HG03175 (cell line): ENCODE data around the gene PKNOX1.
A peak's percentile ranks its signal among the peaks of the same experiment; 100 is the strongest.
"Not testable (repeated sequence)": the region's sequence is repeated elsewhere in the genome, so short reads cannot be mapped to it uniquely, and the experiment has no call there.

ENCODE experiments used
- ATAC-seq: cut with Tn5 transposase; IDR thresholded peaks from one replicate; pipeline ENCODE4 v1.9.1; 2021; ENCODE audit warnings: mild to moderate bottlenecking, moderate library complexity; ENCODE audit not compliant: unreplicated experiment

Gene PKNOX1

DNA sequence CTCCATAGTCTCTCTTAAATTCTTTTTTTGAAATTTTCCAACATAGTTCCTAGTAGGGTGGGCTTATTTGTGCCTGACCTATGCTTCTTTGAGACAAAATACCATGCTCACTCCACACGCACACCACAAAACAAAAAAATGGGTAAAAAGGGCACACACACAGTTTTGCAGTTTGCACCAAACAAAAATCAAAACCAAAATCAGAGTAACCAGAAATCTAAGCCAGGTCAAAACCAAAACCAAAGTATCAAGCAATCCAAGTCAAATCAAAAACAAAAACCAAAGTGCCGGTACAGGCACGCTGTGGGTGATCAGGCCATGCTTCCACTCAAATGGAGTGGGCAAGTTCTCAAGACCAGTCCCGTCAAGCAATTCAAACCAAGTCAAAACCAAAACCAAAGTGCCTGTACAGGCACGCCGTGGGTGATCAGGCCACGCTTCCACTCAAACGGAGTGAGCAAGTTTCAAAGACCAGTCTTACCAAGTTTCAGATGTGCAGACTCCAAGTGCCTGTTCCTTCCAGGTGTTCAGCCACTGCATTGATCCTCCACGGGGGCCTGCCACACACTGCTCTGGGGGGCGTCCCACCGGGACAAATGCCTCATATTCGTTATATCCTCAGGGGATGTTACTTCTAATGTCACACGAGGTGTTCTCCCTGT lies 25.1 kb upstream of the PKNOX1 start:
- ATAC-seq: not testable (repeated sequence)

DNA sequence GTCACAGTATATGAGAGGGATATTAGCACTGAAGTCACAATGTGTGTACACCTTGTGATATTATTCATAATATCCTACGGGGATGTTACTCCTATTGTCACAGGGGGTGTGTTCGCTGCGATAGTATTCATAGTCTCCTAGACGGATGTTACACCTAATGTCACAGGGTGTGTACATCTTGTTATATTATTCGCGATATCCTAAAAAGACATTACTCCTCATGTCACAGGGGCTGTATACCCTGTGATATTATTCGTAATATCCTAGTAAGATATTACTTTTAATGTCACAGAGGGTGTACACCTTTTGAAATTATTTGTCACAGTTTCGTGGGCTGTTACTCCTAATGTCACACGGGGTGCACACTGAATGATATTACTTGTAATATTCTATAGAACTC lies 23.2 kb upstream of the PKNOX1 start:
- not testable (repeated sequence) for ATAC-seq

DNA sequence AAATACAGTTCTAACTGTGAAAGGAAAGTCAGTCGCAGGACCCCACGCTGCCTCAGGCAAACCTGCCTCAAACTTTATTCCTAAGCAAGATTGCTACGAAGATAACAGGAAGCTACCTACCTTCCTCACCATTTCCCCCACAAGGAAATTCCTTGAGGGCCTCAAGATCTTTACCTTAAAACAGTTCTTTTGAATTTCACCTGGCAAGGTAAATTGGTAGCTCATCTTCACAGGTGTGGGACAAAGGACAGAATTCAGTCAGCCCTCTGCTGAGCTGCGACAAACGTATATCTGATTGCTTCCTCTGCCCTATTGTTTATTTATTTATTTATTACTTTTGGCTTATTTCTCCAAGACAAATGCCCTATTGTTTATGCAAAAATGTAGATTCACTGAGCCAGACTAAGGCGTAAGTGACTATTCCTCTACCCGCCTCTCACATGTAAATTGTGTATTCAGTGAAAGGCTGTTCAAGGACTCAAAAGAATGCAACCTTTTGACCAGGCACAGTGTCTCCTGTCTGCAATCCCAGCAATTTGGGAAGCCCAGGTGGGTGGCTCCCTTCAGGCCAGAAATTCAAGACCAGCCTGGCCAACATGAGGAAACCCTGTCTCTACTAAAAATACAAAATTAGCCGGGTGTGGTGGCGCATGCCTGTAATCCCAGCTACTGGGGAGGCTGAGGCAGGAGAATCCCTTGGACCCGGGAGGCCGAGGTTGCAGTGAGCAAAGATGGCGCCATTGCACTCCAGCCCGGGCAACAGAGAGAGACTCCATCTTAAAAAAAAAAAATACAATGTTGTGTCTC lies 17.3 kb upstream of the PKNOX1 start:
- ATAC-seq: no peak

DNA sequence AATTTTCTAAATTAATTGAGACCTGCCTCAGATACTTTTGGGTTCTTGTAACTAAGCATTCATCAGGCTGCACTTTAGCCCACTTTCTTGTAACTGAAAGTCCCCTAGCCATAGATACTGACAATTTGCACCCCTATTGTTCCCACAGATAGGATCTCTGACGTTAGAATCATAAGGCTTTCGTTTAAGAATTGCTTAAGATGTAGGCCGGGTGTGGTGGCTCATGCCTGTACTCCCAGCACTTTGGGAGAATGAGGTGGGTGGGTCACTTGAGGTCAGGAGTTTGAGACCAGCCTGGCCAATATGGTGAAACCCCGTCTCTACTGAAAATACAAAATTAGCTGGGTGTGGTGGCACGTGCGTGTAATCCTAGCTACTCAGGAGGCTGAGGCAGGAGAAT lies 16.2 kb upstream of the PKNOX1 start:
- ATAC-seq: not testable (repeated sequence)

DNA sequence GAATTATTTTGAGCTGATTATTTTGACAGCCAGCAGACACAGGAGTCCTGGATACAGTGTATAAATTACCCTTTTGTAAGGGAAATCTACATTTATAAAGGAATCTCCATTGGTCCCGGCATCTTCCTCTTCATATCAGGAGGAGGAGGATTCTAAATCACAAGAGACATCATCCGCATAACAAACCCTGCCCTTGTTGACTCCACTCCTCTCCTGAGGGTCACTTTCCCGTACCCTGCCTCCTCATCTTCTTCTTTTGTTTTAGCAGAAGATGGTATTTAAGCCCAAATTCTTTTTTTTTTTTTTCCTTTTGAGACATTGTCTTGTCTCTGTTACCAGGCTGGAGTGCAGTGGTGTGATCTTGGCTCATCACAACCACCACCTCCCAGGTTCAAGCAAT lies 14.6 kb upstream of the PKNOX1 start:
- ATAC-seq: no peak

DNA sequence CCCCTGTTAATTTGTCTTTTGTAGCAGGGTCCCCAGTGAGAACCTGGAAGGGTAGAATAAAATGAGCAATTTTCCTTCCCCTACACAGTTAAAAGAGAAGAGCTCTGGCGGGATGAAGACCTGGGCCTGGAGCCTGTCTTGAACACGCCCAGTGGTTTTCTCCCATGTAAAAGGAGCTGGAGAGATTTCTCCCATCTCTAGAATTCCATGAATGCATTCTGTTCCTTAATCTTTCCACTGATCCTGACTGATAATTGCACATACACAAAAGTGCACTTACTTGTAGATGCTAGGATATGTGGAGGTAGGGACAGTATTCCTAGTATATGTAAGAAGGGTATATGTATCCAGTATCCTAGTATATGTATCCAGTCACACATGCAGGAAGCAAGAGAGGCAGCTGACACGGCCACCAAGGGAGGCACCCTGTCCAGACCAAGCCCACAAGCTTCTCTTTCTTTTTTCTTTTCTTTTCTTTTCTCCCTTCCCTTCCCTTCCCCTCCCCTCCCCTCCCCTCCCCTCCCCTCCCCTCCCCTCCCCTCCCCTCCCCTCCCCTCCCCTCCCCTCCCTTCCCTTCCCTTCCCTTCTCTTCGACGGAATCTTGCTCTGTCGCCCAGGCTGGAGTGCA lies 11.9 kb upstream of the PKNOX1 start:
- no peak for ATAC-seq

DNA sequence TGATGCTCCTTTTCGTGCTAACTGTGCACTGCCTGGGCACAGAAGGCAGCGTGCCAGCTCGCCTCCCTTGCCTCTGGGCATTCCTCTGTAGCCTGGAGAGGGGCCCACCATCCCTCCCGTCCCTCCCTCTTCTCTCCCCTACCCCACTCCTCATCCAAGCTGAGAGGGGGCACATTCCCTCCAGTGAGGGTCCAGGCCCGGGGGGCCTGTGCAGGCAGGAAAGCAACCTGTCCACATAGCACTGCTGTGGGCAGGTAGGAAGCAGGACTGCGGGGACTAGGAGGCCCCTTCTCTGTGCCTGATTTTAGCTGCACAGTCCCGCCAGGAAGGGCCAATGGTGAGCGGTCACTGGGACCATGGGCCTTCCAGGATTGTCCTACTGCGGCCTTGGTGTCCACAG lies 10.3 kb upstream of the PKNOX1 start:
- ATAC-seq: no peak

DNA sequence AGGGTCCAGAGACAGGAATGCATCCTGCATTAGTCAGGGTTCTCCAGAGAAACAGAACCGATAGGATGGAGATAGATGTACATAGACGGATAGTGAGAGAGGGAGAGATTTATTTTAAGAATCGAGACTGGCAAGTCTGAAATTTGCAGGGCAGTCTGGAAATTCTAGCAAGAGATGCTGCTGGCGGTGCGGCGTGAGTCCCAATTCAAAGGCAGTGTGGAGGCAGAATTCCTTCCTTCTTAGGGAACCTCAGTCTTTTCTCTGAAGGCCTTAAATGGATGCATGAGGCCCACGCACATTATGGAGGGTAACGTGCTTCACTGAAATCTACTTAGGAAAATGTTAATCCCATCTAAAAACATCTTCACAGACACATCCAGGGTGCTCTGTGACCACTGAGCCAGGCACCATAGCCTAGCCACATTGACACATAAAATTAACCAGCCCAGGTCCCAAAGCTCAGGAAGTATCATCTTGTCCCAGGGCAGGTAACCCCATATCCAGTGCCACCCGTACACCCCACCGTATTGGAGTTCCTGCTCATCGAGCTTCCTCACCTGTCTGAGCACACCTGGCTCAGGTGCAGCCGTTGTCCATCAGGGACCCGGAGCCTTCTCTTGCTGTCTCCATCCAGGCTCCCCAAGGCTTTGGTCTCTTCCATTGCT lies 9.7 kb upstream of the PKNOX1 start:
- no peak for ATAC-seq

DNA sequence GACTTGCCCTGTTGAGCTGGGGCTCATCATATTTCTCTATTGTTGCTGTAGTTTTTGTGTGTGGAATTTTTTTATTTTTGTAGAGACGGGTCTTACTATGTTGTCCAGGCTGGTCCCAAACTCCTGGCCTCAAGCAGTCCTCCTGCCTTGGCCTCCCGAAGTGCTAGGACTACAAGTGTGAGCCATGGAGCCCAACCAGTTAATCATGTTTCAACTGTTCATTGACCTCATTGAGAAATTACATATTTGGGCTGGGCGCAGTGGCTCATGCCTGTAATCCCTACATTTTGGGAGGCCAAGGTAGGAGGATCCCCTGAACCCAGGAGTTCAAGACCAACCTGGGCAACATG lies 9.2 kb upstream of the PKNOX1 start:
- ATAC-seq: no peak

DNA sequence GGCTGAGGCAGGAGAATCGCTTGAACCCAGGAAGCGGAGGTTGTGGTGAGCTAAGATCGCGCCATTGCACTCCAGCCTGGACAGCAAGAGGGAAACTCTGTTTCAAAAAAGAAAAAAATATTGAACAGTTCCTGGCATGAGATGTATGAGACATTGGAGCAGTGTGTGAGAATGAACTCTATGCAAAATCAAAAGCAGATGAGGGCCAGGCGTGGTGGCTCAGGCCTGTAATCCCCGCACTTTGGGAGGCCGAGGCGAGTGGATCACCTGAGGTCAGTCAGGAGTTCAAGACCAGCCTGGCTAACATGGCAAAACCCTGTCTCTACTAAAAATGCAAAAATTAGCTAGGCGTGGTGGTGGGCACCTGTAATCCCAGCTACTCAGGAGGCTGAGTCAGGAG lies 6.7 kb upstream of the PKNOX1 start:
- ATAC-seq: not testable (repeated sequence)

DNA sequence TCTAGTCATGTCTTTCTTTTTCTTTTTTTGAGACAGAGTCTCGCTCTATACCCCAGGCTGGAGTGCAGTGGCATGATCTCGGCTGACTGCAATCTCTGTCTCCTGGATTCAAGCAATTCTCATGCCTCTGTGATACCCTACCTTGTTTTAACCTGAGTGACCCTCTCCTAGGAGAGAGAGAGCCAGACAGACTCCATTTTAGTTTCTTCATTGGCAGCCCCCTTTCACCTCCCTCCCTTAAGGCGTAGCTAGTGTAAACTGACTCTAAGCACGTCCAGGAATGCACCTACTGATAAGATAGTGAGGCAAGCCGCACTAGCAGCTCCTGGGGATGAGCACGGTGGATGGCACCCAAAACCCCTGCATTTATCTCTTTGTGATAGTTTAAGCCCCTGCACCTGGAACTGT lies 5.2 kb upstream of the PKNOX1 start:
- no peak for ATAC-seq

DNA sequence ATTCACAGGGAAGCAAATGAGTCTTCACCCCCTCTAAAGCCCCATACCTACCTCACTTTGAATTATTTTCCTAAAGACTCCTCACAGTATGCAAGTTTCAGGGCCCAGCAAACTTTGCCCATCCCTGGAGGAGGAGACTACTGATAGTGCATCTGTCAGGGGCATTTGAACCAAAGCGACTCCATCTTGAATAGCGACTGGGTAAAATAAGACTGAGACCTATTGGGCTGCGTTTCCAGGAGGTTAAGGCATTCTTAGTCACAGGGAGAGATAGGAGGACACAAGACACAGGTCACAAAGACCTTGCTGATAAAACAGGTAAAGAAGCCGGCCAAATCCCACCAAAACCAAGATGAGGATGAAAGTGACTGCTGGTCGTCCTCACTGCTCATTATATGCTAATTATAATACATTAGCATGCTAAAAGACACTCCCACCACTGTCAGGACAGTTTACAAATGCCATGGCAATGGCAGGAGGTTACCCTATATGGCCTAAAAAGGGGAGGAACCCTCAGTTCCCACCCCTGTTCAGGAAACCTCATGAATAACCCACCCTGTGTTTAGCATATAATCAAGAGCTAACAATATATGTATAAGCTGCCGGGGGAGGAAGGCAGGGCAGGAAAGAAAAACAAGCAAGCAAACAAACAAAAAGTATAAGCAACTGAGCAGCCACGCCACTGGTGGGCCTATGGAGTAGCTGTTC lies 3.3 kb upstream of the PKNOX1 start:
- no peak for ATAC-seq

DNA sequence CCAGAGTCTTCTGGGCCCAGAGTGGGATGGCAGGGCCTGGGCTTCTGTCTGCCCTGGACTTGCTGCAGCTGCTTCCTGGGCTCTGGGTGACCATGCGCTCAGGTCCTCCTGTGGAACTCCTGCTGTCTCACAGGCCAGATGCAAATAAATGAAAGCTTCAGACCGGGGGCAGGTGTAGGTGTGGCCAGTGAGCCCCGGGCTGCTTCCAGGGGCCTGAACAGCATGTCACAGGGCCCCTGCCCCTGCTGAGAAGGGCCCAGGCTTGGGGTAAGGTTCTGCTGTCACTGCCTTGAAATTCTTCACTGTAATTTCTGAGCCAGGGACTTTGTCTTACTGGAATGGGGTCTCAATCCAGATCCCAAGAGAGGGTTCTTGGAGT lies 2.5 kb upstream of the PKNOX1 start:
- ATAC-seq: no peak

DNA sequence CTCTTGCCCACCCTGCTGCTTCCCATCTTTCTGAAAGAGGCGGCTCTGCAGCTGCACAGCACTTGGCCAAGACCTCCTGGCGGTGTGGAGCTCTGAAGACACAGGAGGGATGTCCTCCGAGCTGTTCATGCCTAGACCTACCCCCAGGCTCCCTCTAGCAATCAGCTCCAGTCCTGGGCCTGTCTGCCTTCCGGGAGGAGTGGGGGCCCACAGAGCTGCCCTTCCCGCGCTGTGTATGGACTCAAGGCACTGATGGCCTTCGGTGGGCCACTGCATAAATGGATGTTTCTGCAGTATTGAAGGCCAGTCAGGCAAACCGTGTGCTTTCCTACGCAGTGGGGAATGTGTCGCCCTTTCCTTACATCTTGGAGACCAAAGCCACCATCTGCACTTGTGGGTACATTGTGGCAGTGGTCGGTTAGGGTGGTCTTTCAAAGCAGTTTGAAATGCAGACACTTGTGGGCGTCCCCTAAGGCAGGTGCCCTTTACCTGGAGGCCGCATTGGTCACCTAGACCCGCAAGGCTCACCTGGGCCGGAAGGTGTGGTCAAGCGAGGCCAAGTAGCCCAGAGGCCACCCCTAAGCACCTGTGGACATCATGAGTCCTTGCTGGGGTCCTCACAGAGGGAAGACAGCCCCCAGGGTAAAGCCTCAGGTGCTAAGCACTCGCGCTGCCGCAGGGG lies 912 bp upstream of the PKNOX1 start:
- no peak for ATAC-seq

DNA sequence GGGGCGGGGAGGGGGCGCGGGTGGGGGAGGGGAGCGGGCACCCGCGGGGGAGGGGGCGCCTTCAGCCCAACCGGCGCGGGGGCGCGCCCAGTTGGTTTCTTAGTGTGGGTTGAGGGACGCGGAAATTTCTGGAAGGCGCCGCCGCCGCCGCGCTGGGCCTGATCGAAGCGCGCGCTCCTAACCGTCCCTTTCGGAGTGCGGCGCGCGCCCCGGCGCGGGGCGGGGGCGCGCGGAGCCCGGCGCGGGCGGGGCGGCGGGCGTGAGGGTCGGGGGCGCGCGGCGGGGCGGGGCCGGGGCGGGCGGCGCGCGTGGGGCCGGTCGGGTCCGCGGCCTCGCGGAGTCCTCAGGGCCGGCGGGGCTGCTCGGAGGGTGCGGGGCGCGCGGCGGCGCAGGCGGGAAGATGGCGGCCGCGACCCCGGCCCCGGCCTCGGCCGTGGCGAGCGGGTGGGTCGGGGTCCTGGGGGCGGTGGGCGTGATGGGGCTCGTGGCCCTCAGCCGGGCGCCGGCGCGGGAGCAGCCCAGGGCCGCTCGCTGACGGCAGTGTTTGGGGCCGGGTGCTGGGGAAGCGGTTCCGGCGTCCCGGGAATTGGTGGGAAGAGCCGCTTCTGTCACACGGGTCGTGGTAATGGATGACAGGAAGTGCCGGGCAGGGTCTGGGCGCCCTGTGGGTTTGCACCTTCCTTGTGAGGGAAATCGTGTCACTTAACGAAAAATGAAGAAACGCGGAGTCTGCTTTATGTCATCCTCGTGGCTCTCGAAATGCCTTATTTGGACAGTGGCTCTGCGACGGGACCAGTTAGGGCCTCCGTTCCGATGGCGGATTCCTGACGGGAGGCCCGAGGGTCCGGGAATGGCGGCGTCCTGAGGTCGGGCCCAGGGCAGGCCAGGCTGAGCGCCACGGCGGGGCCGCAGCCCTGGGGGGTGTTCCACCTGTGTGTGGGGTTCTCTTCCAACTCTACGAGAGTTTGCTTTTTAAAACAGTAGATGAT lies 764 bp downstream of the PKNOX1 start:
- ATAC-seq: peak; percentile 17

DNA sequence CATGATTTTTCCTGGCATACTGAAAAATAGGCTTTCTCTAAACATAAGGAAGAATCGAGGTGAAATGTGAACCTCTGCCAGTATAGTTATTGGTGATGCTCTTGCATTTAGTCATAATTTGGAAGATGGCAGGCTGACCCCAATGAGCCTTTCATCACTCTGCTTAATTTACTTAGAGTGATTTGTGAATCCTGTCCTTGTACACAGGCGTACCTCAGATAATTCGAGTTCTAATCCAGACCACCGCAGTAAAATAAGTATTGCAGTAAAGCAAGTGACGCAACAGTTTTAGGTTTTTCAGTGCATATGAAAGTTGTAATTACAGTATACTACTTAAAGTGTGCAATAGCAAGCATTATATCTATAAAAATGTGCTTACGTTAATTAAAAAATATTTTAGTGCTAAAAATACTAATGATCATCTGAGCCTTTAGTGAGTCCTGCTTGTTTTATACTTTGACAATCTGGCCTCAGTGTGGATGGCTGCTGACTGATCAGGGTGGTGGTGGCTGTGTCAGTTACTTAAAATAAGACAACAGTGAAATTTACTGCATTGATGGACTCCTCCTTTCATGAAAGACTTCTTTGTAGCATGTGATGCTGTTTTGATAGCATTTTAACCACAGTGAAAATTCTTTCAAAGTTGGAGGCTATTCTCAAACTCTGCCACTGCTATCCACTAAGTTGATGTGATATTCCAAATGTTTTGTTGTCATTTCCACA lies 1.7 kb downstream of the PKNOX1 start:
- ATAC-seq: no peak

DNA sequence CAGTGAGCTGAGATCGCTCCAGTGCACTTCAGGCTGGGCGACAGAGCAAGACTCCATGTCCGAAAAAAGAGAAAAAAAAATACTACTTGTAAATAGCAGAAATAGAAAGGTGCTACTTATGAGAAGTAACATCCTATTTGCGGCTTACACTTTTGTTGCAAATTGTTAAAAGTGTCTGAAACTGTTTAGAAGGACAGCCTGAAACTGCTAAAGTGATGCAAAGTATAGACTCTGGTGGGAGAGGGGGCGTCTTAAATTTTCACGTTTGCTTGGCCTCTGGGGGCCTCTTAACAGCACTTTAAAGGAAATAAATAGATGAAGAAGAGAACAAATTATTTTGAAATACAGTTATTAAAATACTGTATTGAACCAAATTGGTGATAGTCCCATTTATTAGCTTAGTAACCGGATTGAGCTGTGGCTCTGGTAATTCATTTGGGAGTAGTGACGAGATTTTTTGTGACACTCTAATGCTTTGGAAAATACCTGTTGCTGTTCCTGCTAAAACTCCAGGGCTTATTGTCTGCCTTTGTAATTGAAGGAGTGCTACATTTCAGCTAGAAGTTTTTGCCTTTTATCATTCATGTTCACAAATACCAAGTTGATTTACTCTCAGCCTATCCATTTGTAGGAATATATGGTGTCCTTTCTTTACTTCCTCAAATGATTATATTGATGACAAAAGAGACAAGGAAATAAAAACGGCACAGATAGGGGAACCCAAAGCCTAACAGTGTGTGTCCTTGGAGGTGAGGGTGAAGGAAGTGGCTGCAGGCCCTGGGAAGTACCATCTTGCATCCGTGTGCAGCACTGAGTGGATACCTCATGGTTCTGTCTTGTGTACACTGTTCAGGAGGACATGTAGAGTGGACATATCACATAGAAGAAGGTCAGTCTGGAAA lies 6.2 kb downstream of the PKNOX1 start:
- no peak for ATAC-seq

DNA sequence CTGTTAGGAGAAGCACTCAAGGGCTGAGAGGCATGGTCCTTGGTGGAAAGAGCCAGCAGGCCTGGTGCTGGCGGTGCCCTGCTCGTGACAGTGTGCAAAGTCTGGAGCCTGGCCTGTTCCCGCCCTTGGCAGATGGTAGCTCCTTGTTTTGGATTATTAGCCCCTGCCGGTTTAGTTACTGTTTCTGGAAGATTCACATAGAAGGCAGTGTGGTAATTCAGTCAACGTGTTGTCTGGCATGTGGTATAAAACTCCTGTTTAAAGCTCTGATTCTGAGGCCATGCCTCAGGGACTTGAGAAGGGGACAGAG lies 6.8 kb downstream of the PKNOX1 start:
- no peak for ATAC-seq
